PC-9 (cell line): ENCODE measurements around the gene SETDB2.

Source experiments
- EZH2 ChIP-seq: fragments of 200-600 bp; sonication (generic); IDR thresholded peaks from 2 replicates; pipeline ENCODE4 v1.8.0; 2017; ENCODE audit warnings: antibody characterized with exemption, low read depth
- TF ChIP-seq, protein P1 (sequence below): fragments of 200-600 bp; sonication (generic); conservative IDR thresholded peaks from 2 replicates; pipeline ENCODE4 v1.6.1; 2017; ENCODE audit warnings: mixed run types, antibody characterized with exemption, mild to moderate bottlenecking, moderate library complexity

DNA sequence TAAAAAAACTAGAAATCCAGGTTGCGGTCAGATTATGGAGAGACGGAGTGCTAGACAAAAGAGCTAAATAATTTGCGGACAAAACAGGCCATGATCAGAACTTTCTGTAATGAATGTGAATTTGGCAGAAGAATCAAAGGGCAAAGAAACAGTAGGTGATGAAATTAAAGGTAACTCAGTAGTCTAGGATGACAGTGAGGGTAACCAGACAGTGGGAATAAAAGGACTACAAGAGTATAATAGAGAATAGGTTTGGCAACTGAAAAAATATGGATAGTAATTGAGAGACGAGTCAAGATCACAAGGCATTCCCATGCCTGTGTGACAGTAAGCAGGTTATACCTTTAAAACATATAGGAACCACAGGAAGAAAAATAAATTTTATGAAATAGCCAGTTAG is 36.1 kb upstream of the SETDB2 start:
- TF ChIP-seq EZH2 = no peak
- TF ChIP-seq, protein P1, sequence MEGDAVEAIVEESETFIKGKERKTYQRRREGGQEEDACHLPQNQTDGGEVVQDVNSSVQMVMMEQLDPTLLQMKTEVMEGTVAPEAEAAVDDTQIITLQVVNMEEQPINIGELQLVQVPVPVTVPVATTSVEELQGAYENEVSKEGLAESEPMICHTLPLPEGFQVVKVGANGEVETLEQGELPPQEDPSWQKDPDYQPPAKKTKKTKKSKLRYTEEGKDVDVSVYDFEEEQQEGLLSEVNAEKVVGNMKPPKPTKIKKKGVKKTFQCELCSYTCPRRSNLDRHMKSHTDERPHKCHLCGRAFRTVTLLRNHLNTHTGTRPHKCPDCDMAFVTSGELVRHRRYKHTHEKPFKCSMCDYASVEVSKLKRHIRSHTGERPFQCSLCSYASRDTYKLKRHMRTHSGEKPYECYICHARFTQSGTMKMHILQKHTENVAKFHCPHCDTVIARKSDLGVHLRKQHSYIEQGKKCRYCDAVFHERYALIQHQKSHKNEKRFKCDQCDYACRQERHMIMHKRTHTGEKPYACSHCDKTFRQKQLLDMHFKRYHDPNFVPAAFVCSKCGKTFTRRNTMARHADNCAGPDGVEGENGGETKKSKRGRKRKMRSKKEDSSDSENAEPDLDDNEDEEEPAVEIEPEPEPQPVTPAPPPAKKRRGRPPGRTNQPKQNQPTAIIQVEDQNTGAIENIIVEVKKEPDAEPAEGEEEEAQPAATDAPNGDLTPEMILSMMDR = no peak
